Mesodermal cell (in vitro differentiated cells): ENCODE measurements around the gene PRDM2.
A peak's percentile ranks its signal among the peaks of the same experiment; 100 is the strongest.

Source experiments
- H3K27ac ChIP-seq: 2 replicates; pipeline ENCODE4 v1.7.0; 2013; ENCODE audit warnings: mild to moderate bottlenecking, low read depth, low read length, moderate library complexity; ENCODE audit not compliant: severe bottlenecking
- H3K36me3 ChIP-seq: 2 replicates; pipeline ENCODE4 v1.7.1; 2013; ENCODE audit warnings: mild to moderate bottlenecking, low read length, moderate library complexity; ENCODE audit not compliant: control insufficient read depth, insufficient read depth
- H3K4me1 ChIP-seq: one replicate; pipeline ENCODE4 v1.7.1; 2013; ENCODE audit warnings: mild to moderate bottlenecking, low read length; ENCODE audit not compliant: insufficient read depth, control insufficient read depth, poor library complexity, severe bottlenecking
- H3K4me3 ChIP-seq: 2 replicates; pipeline ENCODE4 v1.7.0; 2013; ENCODE audit warnings: low read length, control low read depth, mild to moderate bottlenecking; ENCODE audit not compliant: insufficient read depth, poor library complexity, severe bottlenecking; ENCODE audit errors: extremely low read depth
- H3K9me3 ChIP-seq: 2 replicates; pipeline ENCODE4 v1.7.1; 2013; ENCODE audit warnings: mild to moderate bottlenecking, low read length, moderate library complexity; ENCODE audit not compliant: control insufficient read depth
- WGBS, 2 experiments: methylation state at CpG; one replicate each; pipeline ENCODE4 v1.1.5; 2013; ENCODE audit warnings: missing lambda C conversion rate in 2 of 2; ENCODE audit not compliant: insufficient coverage in 2 of 2; 5-methylcytosine and 5-hydroxymethylcytosine counted together

Gene PRDM2

GRCh38 chr1:13699510-13699909 is 478 bp upstream of the PRDM2 start:
- no peaks in the 10 kb centered on the region for H3K36me3 ChIP-seq
- H3K27ac ChIP-seq, result peak overlapping the region; percentile 80
- peak overlapping the region; percentile 59 for H3K4me3 ChIP-seq
- H3K9me3 ChIP-seq, result peaks cover 21% of the 10 kb centered on the region
- H3K4me1 ChIP-seq, result peaks cover 7% of the 10 kb centered on the region
- 78 to 84% methylated on average over 12 to 13 of the region's 16 CpGs for WGBS, 2 experiments

- H3K27ac ChIP-seq, result peak overlapping the region; percentile 23
- 12 to 27% methylated on average over 22 to 35 of the region's 48 CpGs for WGBS, 2 experiments
- H3K36me3 ChIP-seq, result no peaks in the 10 kb centered on the region
- H3K9me3 ChIP-seq, result peaks cover 21% of the 10 kb centered on the region
- peaks cover 3% of the 10 kb centered on the region for H3K4me1 ChIP-seq
- peak overlapping the region; percentile 48 for H3K4me3 ChIP-seq
These were observed 708 bp downstream of the PRDM2 start for GRCh38 chr1:13700521-13701270.

- no peak overlapping the region for H3K27ac ChIP-seq
- no peaks in the 10 kb centered on the region for H3K36me3 ChIP-seq
- H3K4me1 ChIP-seq, result peaks cover 3% of the 10 kb centered on the region
- peaks cover 21% of the 10 kb centered on the region for H3K9me3 ChIP-seq
- 90 to 100% methylated on average over 2 of the region's 6 CpGs for WGBS, 2 experiments
- peak overlapping the region; percentile 48 for H3K4me3 ChIP-seq
These were observed 1.3 kb downstream of the PRDM2 start for GRCh38 chr1:13701271-13701640.

GRCh38 chr1:13702425-13703127 is 2.6 kb downstream of the PRDM2 start:
- Histone ChIP-seq H3K9me3 (peaks cover 19% of the 10 kb centered on the region), H3K36me3 (no peaks in the 10 kb centered on the region), H3K4me1 (peaks cover 3% of the 10 kb centered on the region), H3K4me3 (no peak overlapping the region), H3K27ac (no peak overlapping the region)
- WGBS, 2 experiments, result 85% methylated on average over 3 of the region's 10 CpGs; no CpG with 5 or more reads in 1 of the 2 experiments

GRCh38 chr1:13703128-13703513 is 3.1 kb downstream of the PRDM2 start:
- Histone ChIP-seq H3K9me3 (peaks cover 14% of the 10 kb centered on the region), H3K27ac (no peak overlapping the region), H3K4me1 (peaks cover 3% of the 10 kb centered on the region), H3K4me3 (no peak overlapping the region), H3K36me3 (no peaks in the 10 kb centered on the region)
- 83 to 100% methylated on average over 1 to 2 of the region's 2 CpGs for WGBS, 2 experiments

GRCh38 chr1:13703558-13704490 is 3.8 kb downstream of the PRDM2 start:
- no peak overlapping the region for H3K27ac ChIP-seq
- H3K36me3 ChIP-seq, result no peaks in the 10 kb centered on the region
- WGBS, 2 experiments, result 88 to 94% methylated on average over 7 of the region's 9 CpGs
- H3K4me1 ChIP-seq, result peaks cover 3% of the 10 kb centered on the region
- peaks cover 8% of the 10 kb centered on the region for H3K9me3 ChIP-seq
- no peak overlapping the region for H3K4me3 ChIP-seq

GRCh38 chr1:13706046-13706445 is 6.1 kb downstream of the PRDM2 start:
- no peaks in the 10 kb centered on the region for H3K9me3 ChIP-seq
- 85 to 100% methylated on average over 2 of the region's 2 CpGs for WGBS, 2 experiments
- H3K4me1 ChIP-seq, result peaks cover 2% of the 10 kb centered on the region
- H3K4me3 ChIP-seq, result no peak overlapping the region
- H3K36me3 ChIP-seq, result no peaks in the 10 kb centered on the region
- no peak overlapping the region for H3K27ac ChIP-seq

- no peaks in the 10 kb centered on the region for H3K36me3 ChIP-seq
- no peak overlapping the region for H3K4me3 ChIP-seq
- H3K9me3 ChIP-seq, result no peaks in the 10 kb centered on the region
- no peaks in the 10 kb centered on the region for H3K4me1 ChIP-seq
- H3K27ac ChIP-seq, result no peak overlapping the region
- 86 to 100% methylated on average over 1 to 2 of the region's 3 CpGs for WGBS, 2 experiments
These were observed 7.2 kb downstream of the PRDM2 start for GRCh38 chr1:13707164-13707563.

GRCh38 chr1:13708380-13708982 is 8.5 kb downstream of the PRDM2 start:
- WGBS, 2 experiments, result 94 to 95% methylated on average over 4 to 7 of the region's 10 CpGs
- Histone ChIP-seq H3K9me3 (no peaks in the 10 kb centered on the region), H3K4me3 (no peak overlapping the region), H3K27ac (no peak overlapping the region), H3K4me1 (no peaks in the 10 kb centered on the region), H3K36me3 (no peaks in the 10 kb centered on the region)

GRCh38 chr1:13710086-13710485 is 10.1 kb downstream of the PRDM2 start:
- WGBS, 2 experiments, result no CpG with 5 or more reads among the region's 2 CpGs
- H3K36me3 ChIP-seq, result no peaks in the 10 kb centered on the region
- H3K4me1 ChIP-seq, result no peaks in the 10 kb centered on the region
- no peaks in the 10 kb centered on the region for H3K9me3 ChIP-seq
- H3K27ac ChIP-seq, result no peak overlapping the region
- H3K4me3 ChIP-seq, result no peak overlapping the region
